Measurements from ENCODE around the gene CENPO.
"Not testable (repeated sequence)": the region's sequence is repeated elsewhere in the genome, so short reads cannot be mapped to it uniquely, and the experiment has no call there.

CENPO gene

DNA sequence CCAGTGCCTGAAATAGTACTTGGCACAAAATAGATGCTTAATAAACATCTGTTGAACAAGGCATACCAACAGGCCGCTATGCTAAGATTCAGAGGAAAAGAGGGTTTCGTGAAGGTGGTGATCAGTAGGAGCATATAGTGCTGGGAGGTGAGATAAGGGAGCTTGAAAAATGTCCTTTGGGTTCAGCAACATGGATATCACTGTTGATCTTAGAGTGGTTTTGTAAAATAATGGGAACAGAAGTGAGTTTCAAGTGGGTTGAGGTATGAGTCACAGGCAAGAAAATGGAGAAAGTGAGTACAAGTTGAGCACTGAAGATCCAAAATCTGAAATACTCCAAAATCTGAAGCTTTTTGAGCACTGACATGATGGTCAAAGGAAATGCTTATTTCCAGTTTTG is 4.4 kb downstream of the CENPO start:
- WGBS (ENCODE audit: insufficient coverage) = 100% methylated on average over 2 of the region's 2 CpGs
- Histone ChIP-seq H3K9me3 (ENCODE audit: control extremely low read depth in 1 of 5, control insufficient read depth in 4 of 5, insufficient read depth in 2 of 5, low read depth in 1 of 5, low read length in 4 of 5) (peaks cover 0 to 2% (median 0%) of the 10 kb centered on the region in 5 experiments), H3K4me3 (ENCODE audit: control insufficient read depth in 1 of 7, extremely low read depth in 1 of 7, insufficient read depth in 4 of 7, low read depth in 2 of 7, low read length in 6 of 7) (no peak overlapping the region), H3K27ac (ENCODE audit: insufficient read depth in 1 of 2, low read depth in 1 of 2, low read length in 2 of 2, poor library complexity in 1 of 2, severe bottlenecking in 2 of 2) (no peak overlapping the region), H3K4me1 (ENCODE audit: control extremely low read depth in 1 of 4, control insufficient read depth in 4 of 4, insufficient read depth in 4 of 4, low read length in 3 of 4) (peaks cover 3 to 14% (median 12%) of the 10 kb centered on the region in 4 experiments), H3K36me3 (ENCODE audit: control insufficient read depth in 4 of 4, insufficient read depth in 4 of 4, low read length in 3 of 4) (peaks cover 0 to 38% (median 4%) of the 10 kb centered on the region in 4 experiments), H3K27me3 (replicated peaks in 2 of 5; ENCODE audit: control insufficient read depth in 4 of 5, insufficient read depth in 5 of 5, low read length in 4 of 5) (no peaks in the 10 kb centered on the region)
- POLR2A ChIA-PET = no interaction called here
- CTCF ChIA-PET = interaction anchor here (1.4 kb wide), 1 partner anchor 33 kb away, joined by 4 read pairs; no protein-coding TSS in a partner anchor
- no peak for DNase-seq

DNA sequence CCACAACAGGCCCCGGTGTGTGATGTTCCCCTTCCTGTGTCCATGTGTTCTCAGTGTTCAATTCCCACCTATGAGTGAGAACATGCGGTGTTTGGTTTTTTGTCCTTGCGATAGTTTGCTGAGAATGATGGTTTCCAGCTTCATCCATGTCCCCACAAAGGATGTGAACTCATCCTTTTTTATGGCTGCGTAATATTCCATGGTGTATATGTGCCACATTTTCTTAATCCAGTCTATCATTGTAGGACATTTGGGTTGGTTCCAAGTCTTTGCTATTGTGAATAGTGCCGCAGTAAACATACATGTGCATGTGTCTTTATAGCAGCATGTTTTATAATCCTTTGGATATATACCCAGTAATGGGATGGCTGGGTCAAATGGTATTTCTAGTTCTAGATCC is 7.3 kb downstream of the CENPO start:
- H3K27me3 ChIP-seq (replicated peaks in 2 of 5; ENCODE audit: control insufficient read depth in 4 of 5, insufficient read depth in 5 of 5, low read length in 4 of 5); H3K27ac ChIP-seq (ENCODE audit: insufficient read depth in 1 of 2, low read depth in 1 of 2, low read length in 2 of 2, poor library complexity in 1 of 2, severe bottlenecking in 2 of 2); POLR2A ChIA-PET; H3K9me3 ChIP-seq (ENCODE audit: control extremely low read depth in 1 of 5, control insufficient read depth in 4 of 5, insufficient read depth in 2 of 5, low read depth in 1 of 5, low read length in 4 of 5); CTCF ChIA-PET; DNase-seq; H3K4me3 ChIP-seq (ENCODE audit: control insufficient read depth in 1 of 7, extremely low read depth in 1 of 7, insufficient read depth in 4 of 7, low read depth in 2 of 7, low read length in 6 of 7); H3K4me1 ChIP-seq (ENCODE audit: control extremely low read depth in 1 of 4, control insufficient read depth in 4 of 4, insufficient read depth in 4 of 4, low read length in 3 of 4): not testable (repeated sequence)
- WGBS (ENCODE audit: insufficient coverage) = no CpG with 5 or more reads among the region's 5 CpGs
- H3K36me3 ChIP-seq (ENCODE audit: control insufficient read depth in 4 of 4, insufficient read depth in 4 of 4, low read length in 3 of 4) = peaks cover 0 to 35% (median 5%) of the 10 kb centered on the region in 4 experiments

DNA sequence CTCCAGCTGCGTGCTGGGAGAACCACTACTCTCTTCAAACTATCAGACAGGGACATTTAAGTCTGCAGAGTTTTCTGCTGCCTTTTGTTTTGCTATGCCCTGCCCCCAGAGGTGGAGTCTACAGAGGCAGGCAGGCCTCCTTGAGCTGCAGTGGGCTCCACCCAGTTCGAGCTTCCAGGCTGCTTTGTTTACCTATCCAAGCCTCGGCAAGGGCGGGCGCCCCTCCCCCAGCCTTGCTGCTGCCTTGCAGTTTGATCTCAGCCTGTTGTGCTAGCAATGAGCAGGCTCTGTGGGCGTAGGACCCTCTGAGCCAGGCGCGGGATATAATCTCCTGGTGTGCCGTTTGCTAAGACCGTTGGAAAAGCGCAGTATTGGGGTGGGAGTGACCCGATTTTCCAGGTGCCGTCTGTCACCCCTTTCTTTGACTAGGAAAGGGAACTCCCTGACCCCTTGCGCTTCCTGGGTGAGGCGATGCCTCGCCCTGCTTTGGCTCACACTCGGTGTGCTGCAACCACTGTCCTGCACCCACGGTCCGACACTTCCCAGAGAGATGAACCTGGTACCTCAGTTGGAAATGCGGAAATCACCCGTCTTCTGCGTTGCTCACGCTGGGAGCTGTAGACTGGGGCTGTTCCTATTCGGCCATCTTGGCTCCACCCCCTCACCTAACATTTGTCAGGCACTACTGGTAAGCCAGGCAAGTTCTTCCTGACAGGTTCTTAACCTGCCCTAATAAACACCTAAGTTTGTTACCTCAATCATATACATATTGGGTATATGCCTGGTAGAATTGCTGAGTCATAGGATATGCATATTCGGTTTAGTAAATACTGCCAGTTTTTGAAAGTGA is 12.8 kb downstream of the CENPO start:
- DNase-seq; POLR2A ChIA-PET; H3K4me3 ChIP-seq (ENCODE audit: control insufficient read depth in 1 of 7, extremely low read depth in 1 of 7, insufficient read depth in 4 of 7, low read depth in 2 of 7, low read length in 6 of 7); H3K9me3 ChIP-seq (ENCODE audit: control extremely low read depth in 1 of 5, control insufficient read depth in 4 of 5, insufficient read depth in 2 of 5, low read depth in 1 of 5, low read length in 4 of 5); H3K4me1 ChIP-seq (ENCODE audit: control extremely low read depth in 1 of 4, control insufficient read depth in 4 of 4, insufficient read depth in 4 of 4, low read length in 3 of 4); H3K27me3 ChIP-seq (replicated peaks in 2 of 5; ENCODE audit: control insufficient read depth in 4 of 5, insufficient read depth in 5 of 5, low read length in 4 of 5); H3K27ac ChIP-seq (ENCODE audit: insufficient read depth in 1 of 2, low read depth in 1 of 2, low read length in 2 of 2, poor library complexity in 1 of 2, severe bottlenecking in 2 of 2): not testable (repeated sequence)
- 91% methylated on average over 22 of the region's 25 CpGs for WGBS (ENCODE audit: insufficient coverage)
- CTCF ChIA-PET = interaction anchor here (1.2 kb wide), 1 partner anchor 21 kb away, joined by 6 read pairs; no protein-coding TSS in a partner anchor
- H3K36me3 ChIP-seq (ENCODE audit: control insufficient read depth in 4 of 4, insufficient read depth in 4 of 4, low read length in 3 of 4) = peaks cover 0 to 15% (median 7%) of the 10 kb centered on the region in 4 experiments

DNA sequence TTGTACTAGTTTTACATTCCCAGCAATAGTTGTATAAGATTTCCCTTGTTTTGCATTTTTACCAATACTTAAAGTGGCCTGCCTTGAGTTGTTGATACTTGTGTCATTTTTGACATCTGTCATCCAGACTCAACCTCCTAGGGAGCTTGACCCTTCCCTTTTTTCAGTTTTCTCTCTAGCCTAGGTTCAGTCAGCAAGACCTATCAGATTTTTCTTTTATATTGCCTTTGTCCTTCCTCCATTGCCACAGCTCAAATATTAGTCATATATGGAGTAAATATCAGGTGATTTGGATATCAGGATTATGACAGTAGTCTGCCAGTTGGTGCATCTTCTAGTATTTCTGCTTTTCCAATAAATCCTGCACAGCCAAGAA is 13.4 kb downstream of the CENPO start:
- no peak overlapping the region for H3K27ac ChIP-seq (ENCODE audit: insufficient read depth in 1 of 2, low read depth in 1 of 2, low read length in 2 of 2, poor library complexity in 1 of 2, severe bottlenecking in 2 of 2)
- peaks cover 0 to 8% (median 6%) of the 10 kb centered on the region in 5 experiments for H3K9me3 ChIP-seq (ENCODE audit: control extremely low read depth in 1 of 5, control insufficient read depth in 4 of 5, insufficient read depth in 2 of 5, low read depth in 1 of 5, low read length in 4 of 5)
- no peaks in the 10 kb centered on the region for H3K27me3 ChIP-seq (replicated peaks in 2 of 5; ENCODE audit: control insufficient read depth in 4 of 5, insufficient read depth in 5 of 5, low read length in 4 of 5)
- peaks cover 0 to 15% (median 7%) of the 10 kb centered on the region in 4 experiments for H3K36me3 ChIP-seq (ENCODE audit: control insufficient read depth in 4 of 4, insufficient read depth in 4 of 4, low read length in 3 of 4)
- ChIA-PET POLR2A (no interaction called here), CTCF (interaction anchor here (1.2 kb wide), 1 partner anchor 21 kb away, joined by 6 read pairs; no protein-coding TSS in a partner anchor)
- H3K4me3 ChIP-seq (ENCODE audit: control insufficient read depth in 1 of 7, extremely low read depth in 1 of 7, insufficient read depth in 4 of 7, low read depth in 2 of 7, low read length in 6 of 7) = no peak overlapping the region
- DNase-seq = no peak
- no peaks in the 10 kb centered on the region for H3K4me1 ChIP-seq (ENCODE audit: control extremely low read depth in 1 of 4, control insufficient read depth in 4 of 4, insufficient read depth in 4 of 4, low read length in 3 of 4)

DNA sequence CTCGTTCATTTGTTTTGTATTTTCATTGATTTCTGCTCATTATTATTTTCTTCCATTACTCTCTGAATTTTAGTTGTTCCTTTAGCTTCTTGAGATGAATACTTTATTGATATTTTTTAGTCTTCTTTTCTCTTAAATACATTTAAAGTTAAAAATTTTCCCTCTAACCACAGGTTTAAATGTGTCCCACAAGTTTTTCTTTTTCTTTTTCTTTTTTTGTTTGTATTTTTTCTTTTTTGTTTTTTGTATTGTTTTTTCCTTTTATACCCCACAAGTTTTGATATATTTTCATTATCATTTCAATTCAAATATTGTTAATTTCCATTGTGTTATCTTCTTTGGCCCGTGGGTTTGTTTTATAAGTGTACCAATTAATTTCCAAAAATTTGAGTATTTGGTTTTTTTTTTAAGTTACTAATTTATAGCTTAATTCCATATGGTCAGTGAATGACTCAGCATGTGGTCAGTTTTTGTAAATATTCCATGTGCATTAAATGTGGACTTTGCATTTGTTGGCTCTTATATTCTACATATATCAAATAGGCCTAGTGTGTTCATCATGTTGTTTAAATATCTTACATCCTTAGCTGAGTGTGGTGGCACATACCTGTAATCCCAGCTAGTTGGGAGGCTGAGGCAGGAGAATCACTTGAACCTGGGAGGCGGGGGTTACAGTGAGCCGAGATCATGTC is 16.2 kb downstream of the CENPO start:
- POLR2A ChIA-PET = interaction anchor here (0.6 kb wide), 1 partner anchor 320 kb away, joined by 3 read pairs; no protein-coding TSS in a partner anchor
- H3K27me3 ChIP-seq (replicated peaks in 2 of 5; ENCODE audit: control insufficient read depth in 4 of 5, insufficient read depth in 5 of 5, low read length in 4 of 5) = no peaks in the 10 kb centered on the region
- no peaks in the 10 kb centered on the region for H3K4me1 ChIP-seq (ENCODE audit: control extremely low read depth in 1 of 4, control insufficient read depth in 4 of 4, insufficient read depth in 4 of 4, low read length in 3 of 4)
- 80% methylated on average over 1 of the region's 4 CpGs for WGBS (ENCODE audit: insufficient coverage)
- H3K4me3 ChIP-seq (ENCODE audit: control insufficient read depth in 1 of 7, extremely low read depth in 1 of 7, insufficient read depth in 4 of 7, low read depth in 2 of 7, low read length in 6 of 7) = no peak overlapping the region
- peaks cover 0 to 8% (median 6%) of the 10 kb centered on the region in 5 experiments for H3K9me3 ChIP-seq (ENCODE audit: control extremely low read depth in 1 of 5, control insufficient read depth in 4 of 5, insufficient read depth in 2 of 5, low read depth in 1 of 5, low read length in 4 of 5)
- H3K27ac ChIP-seq (ENCODE audit: insufficient read depth in 1 of 2, low read depth in 1 of 2, low read length in 2 of 2, poor library complexity in 1 of 2, severe bottlenecking in 2 of 2) = no peak overlapping the region
- DNase-seq = no peak
- CTCF ChIA-PET = interaction anchor here (1.3 to 2.1 kb wide), 3 partner anchors 10 to 16 kb away, joined by 3 to 6 read pairs (median 4); no protein-coding TSS in a partner anchor
- peaks cover 6 to 26% (median 14%) of the 10 kb centered on the region in 4 experiments for H3K36me3 ChIP-seq (ENCODE audit: control insufficient read depth in 4 of 4, insufficient read depth in 4 of 4, low read length in 3 of 4)

DNA sequence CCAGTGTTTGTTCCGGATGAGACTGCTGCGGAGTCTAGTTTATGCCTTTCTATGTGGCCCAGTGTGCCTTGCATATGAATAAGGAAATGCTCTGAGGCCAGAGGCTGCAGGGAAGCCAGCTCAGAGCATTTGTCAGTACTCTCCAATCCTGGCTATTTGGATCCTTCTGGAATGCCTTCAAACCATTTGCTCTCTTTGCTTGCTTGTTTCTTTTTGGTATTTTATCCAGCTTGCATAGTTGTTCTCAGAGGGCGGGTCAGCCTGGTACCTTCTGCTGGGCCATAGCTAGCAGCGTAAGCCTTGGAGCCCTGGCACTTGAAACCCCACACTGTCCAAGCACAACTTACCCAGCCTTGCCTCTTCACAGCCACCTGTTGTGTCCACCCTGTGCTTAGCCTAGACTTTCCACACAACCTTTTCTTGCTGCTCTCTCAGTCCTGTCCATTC is 20.5 kb downstream of the CENPO start:
- DNase-seq = no peak
- Histone ChIP-seq H3K9me3 (ENCODE audit: control extremely low read depth in 1 of 5, control insufficient read depth in 4 of 5, insufficient read depth in 2 of 5, low read depth in 1 of 5, low read length in 4 of 5) (no peaks in the 10 kb centered on the region), H3K27ac (ENCODE audit: insufficient read depth in 1 of 2, low read depth in 1 of 2, low read length in 2 of 2, poor library complexity in 1 of 2, severe bottlenecking in 2 of 2) (no peak overlapping the region), H3K4me3 (ENCODE audit: control insufficient read depth in 1 of 7, extremely low read depth in 1 of 7, insufficient read depth in 4 of 7, low read depth in 2 of 7, low read length in 6 of 7) (no peak overlapping the region), H3K27me3 (replicated peaks in 2 of 5; ENCODE audit: control insufficient read depth in 4 of 5, insufficient read depth in 5 of 5, low read length in 4 of 5) (no peaks in the 10 kb centered on the region), H3K4me1 (ENCODE audit: control extremely low read depth in 1 of 4, control insufficient read depth in 4 of 4, insufficient read depth in 4 of 4, low read length in 3 of 4) (peaks cover 0 to 3% (median 1%) of the 10 kb centered on the region in 4 experiments), H3K36me3 (ENCODE audit: control insufficient read depth in 4 of 4, insufficient read depth in 4 of 4, low read length in 3 of 4) (peaks cover 14 to 51% (median 28%) of the 10 kb centered on the region in 4 experiments)
- WGBS (ENCODE audit: insufficient coverage) = 100% methylated on average over 4 of the region's 4 CpGs
- POLR2A ChIA-PET = no interaction called here
- CTCF ChIA-PET = interaction anchor here (0.8 to 1.2 kb wide), 3 partner anchors 9 to 391 kb away, joined by 3 to 4 read pairs (median 3); no protein-coding TSS in a partner anchor

Measured in common myeloid progenitor, CD34-positive (primary cell).